ENCODE measurements around the gene TSHZ1.

DNA sequence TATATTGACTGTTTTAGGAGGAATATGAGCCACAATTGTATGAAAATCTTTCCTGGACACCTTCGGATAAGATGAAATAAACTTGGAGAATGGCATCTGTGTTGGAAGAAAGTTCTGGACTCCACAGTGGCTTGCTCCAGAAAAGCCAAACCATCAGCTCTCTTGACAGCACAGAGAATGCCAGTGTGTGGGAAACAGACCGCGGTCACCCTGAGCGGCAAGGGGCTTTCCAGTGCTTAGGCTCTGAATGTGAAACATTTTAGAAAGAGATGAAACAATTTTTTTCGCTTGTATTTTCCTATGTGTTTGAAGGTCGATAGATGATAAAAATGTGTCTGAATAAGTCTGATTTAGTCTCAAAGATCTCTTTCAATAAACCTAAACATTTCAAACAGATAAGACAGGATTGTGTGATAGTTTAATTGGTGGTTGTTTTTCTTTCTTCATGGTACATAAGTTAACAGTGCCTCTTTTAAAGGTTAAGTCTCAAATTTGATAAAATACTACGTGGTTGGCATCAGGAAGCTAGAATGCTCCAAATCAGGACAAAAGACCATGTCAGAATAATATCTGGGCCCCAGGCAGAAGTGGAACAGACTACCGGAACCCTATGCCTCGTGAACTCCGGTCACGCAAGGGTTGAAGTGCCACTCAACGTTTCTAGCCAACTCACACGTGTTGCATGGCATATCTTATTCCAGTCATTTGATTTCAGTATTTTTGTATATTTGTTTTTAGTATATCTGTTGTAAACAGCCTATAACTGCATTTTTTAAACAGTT, 30.6 kb upstream of the TSHZ1 start:
- TF ChIP-seq, protein P1, sequence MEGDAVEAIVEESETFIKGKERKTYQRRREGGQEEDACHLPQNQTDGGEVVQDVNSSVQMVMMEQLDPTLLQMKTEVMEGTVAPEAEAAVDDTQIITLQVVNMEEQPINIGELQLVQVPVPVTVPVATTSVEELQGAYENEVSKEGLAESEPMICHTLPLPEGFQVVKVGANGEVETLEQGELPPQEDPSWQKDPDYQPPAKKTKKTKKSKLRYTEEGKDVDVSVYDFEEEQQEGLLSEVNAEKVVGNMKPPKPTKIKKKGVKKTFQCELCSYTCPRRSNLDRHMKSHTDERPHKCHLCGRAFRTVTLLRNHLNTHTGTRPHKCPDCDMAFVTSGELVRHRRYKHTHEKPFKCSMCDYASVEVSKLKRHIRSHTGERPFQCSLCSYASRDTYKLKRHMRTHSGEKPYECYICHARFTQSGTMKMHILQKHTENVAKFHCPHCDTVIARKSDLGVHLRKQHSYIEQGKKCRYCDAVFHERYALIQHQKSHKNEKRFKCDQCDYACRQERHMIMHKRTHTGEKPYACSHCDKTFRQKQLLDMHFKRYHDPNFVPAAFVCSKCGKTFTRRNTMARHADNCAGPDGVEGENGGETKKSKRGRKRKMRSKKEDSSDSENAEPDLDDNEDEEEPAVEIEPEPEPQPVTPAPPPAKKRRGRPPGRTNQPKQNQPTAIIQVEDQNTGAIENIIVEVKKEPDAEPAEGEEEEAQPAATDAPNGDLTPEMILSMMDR (IDR thresholded peaks at IDR 0.05) = no peak
- TF ChIP-seq POLR2AphosphoS5 (IDR thresholded peaks at IDR 0.05) (no peak), POLR2A (IDR thresholded peaks at IDR 0.05; ENCODE audit: low read depth) (no peak), EP300 (IDR thresholded peaks at IDR 0.05) (no peak)
